ENCODE results near the gene ATG9A.
A peak's percentile ranks its signal among the peaks of the same experiment; 100 is the strongest.

Gene ATG9A

GRCh38 chr2:219214786-219215185, 14.7 kb downstream of the ATG9A start:
- no peak overlapping the region for H3K9ac ChIP-seq (ENCODE audit: low read length)
- H3K36me3 ChIP-seq (ENCODE audit: control insufficient read depth, insufficient read depth, low read length): peaks cover 11% of the 10 kb centered on the region

GRCh38 chr2:219214141-219214540, 15.3 kb downstream of the ATG9A start:
- Histone ChIP-seq H3K27ac (ENCODE audit: low read depth, low read length) (no peak overlapping the region), H3K4me3 (ENCODE audit: low read length) (no peak overlapping the region), H3K27me3 (ENCODE audit: control insufficient read depth, insufficient read depth, low read length) (no peaks in the 10 kb centered on the region), H3K36me3 (ENCODE audit: control insufficient read depth, insufficient read depth, low read length) (peaks cover 12% of the 10 kb centered on the region), H3K9ac (ENCODE audit: low read length) (no peak overlapping the region), H3K4me1 (ENCODE audit: control insufficient read depth, insufficient read depth, low read length) (peaks cover 4% of the 10 kb centered on the region)

More at GRCh38 chr2:219214786-219215185, 14.7 kb downstream of the ATG9A start:
- no peaks in the 10 kb centered on the region for H3K27me3 ChIP-seq (ENCODE audit: control insufficient read depth, insufficient read depth, low read length)
- H3K4me3 ChIP-seq (ENCODE audit: low read length): no peak overlapping the region
- H3K4me1 ChIP-seq (ENCODE audit: control insufficient read depth, insufficient read depth, low read length): peaks cover 11% of the 10 kb centered on the region
- H3K27ac ChIP-seq (ENCODE audit: low read depth, low read length): no peak overlapping the region

- H3K4me3 ChIP-seq (ENCODE audit: low read length): no peak overlapping the region
- no peak overlapping the region for H3K27ac ChIP-seq (ENCODE audit: low read depth, low read length)
- H3K36me3 ChIP-seq (ENCODE audit: control insufficient read depth, insufficient read depth, low read length): peaks cover 17% of the 10 kb centered on the region
- H3K9ac ChIP-seq (ENCODE audit: low read length): no peak overlapping the region
- H3K4me1 ChIP-seq (ENCODE audit: control insufficient read depth, insufficient read depth, low read length): peaks cover 3% of the 10 kb centered on the region
- no peaks in the 10 kb centered on the region for H3K27me3 ChIP-seq (ENCODE audit: control insufficient read depth, insufficient read depth, low read length)
Measured at GRCh38 chr2:219213486-219214071, 15.9 kb downstream of the ATG9A start.

GRCh38 chr2:219213026-219213415, 16.4 kb downstream of the ATG9A start:
- H3K27ac ChIP-seq (ENCODE audit: low read depth, low read length): no peak overlapping the region
- no peak overlapping the region for H3K4me3 ChIP-seq (ENCODE audit: low read length)
- no peaks in the 10 kb centered on the region for H3K27me3 ChIP-seq (ENCODE audit: control insufficient read depth, insufficient read depth, low read length)
- no peak overlapping the region for H3K9ac ChIP-seq (ENCODE audit: low read length)
- H3K4me1 ChIP-seq (ENCODE audit: control insufficient read depth, insufficient read depth, low read length): peaks cover 3% of the 10 kb centered on the region
- peaks cover 21% of the 10 kb centered on the region for H3K36me3 ChIP-seq (ENCODE audit: control insufficient read depth, insufficient read depth, low read length)

GRCh38 chr2:219210886-219211362, 18.5 kb downstream of the ATG9A start:
- Histone ChIP-seq H3K27me3 (ENCODE audit: control insufficient read depth, insufficient read depth, low read length) (no peaks in the 10 kb centered on the region), H3K9ac (ENCODE audit: low read length) (no peak overlapping the region), H3K4me3 (ENCODE audit: low read length) (no peak overlapping the region), H3K36me3 (ENCODE audit: control insufficient read depth, insufficient read depth, low read length) (peaks cover 21% of the 10 kb centered on the region), H3K4me1 (ENCODE audit: control insufficient read depth, insufficient read depth, low read length) (peaks cover 12% of the 10 kb centered on the region), H3K27ac (ENCODE audit: low read depth, low read length) (no peak overlapping the region)

- H3K36me3 ChIP-seq (ENCODE audit: control insufficient read depth, insufficient read depth, low read length): peaks cover 21% of the 10 kb centered on the region
- no peak overlapping the region for H3K27ac ChIP-seq (ENCODE audit: low read depth, low read length)
- no peak overlapping the region for H3K4me3 ChIP-seq (ENCODE audit: low read length)
- H3K27me3 ChIP-seq (ENCODE audit: control insufficient read depth, insufficient read depth, low read length): no peaks in the 10 kb centered on the region
- H3K9ac ChIP-seq (ENCODE audit: low read length): no peak overlapping the region
- peaks cover 12% of the 10 kb centered on the region for H3K4me1 ChIP-seq (ENCODE audit: control insufficient read depth, insufficient read depth, low read length)
Measured at GRCh38 chr2:219210196-219210885, 19.1 kb downstream of the ATG9A start.

GRCh38 chr2:219209236-219210195, 19.9 kb downstream of the ATG9A start:
- no peak overlapping the region for H3K9ac ChIP-seq (ENCODE audit: low read length)
- no peak overlapping the region for H3K27ac ChIP-seq (ENCODE audit: low read depth, low read length)
- H3K4me3 ChIP-seq (ENCODE audit: low read length): no peak overlapping the region
- H3K27me3 ChIP-seq (ENCODE audit: control insufficient read depth, insufficient read depth, low read length): no peaks in the 10 kb centered on the region
- H3K36me3 ChIP-seq (ENCODE audit: control insufficient read depth, insufficient read depth, low read length): peaks cover 17% of the 10 kb centered on the region
- H3K4me1 ChIP-seq (ENCODE audit: control insufficient read depth, insufficient read depth, low read length): peaks cover 12% of the 10 kb centered on the region

- Histone ChIP-seq H3K27me3 (ENCODE audit: control insufficient read depth, insufficient read depth, low read length) (no peaks in the 10 kb centered on the region), H3K36me3 (ENCODE audit: control insufficient read depth, insufficient read depth, low read length) (peaks cover 11% of the 10 kb centered on the region), H3K27ac (ENCODE audit: low read depth, low read length) (no peak overlapping the region), H3K4me1 (ENCODE audit: control insufficient read depth, insufficient read depth, low read length) (peaks cover 12% of the 10 kb centered on the region), H3K4me3 (ENCODE audit: low read length) (peak overlapping the region; percentile 63), H3K9ac (ENCODE audit: low read length) (no peak overlapping the region)
Measured at GRCh38 chr2:219207884-219208740, 21.3 kb downstream of the ATG9A start.

- Histone ChIP-seq H3K4me3 (ENCODE audit: low read length) (peak overlapping the region; percentile 63), H3K4me1 (ENCODE audit: control insufficient read depth, insufficient read depth, low read length) (peaks cover 12% of the 10 kb centered on the region), H3K9ac (ENCODE audit: low read length) (peak overlapping the region; percentile 19), H3K27ac (ENCODE audit: low read depth, low read length) (peak overlapping the region; percentile 95), H3K27me3 (ENCODE audit: control insufficient read depth, insufficient read depth, low read length) (no peaks in the 10 kb centered on the region), H3K36me3 (ENCODE audit: control insufficient read depth, insufficient read depth, low read length) (peaks cover 11% of the 10 kb centered on the region)
Measured at GRCh38 chr2:219207134-219207883, 22.1 kb downstream of the ATG9A start.

GRCh38 chr2:219206328-219207133, 22.9 kb downstream of the ATG9A start, which contains the start of gene ZFAND2B:
Gene ZFAND2B, plus strand, starts transcription at chr2:219206782. Its CDS starts 206 bp downstream, at chr2:219206988.
- H3K36me3 ChIP-seq (ENCODE audit: control insufficient read depth, insufficient read depth, low read length): peaks cover 11% of the 10 kb centered on the region
- peak within 1 kb of the TSS; percentile 85 for H3K4me3 ChIP-seq (ENCODE audit: low read length)
- H3K27me3 ChIP-seq (ENCODE audit: control insufficient read depth, insufficient read depth, low read length): no peaks in the 10 kb centered on the region
- H3K27ac ChIP-seq (ENCODE audit: low read depth, low read length): peak within 1 kb of the TSS; percentile 95
- peak within 1 kb of the TSS; percentile 98 for H3K9ac ChIP-seq (ENCODE audit: low read length)
- peaks cover 12% of the 10 kb centered on the region for H3K4me1 ChIP-seq (ENCODE audit: control insufficient read depth, insufficient read depth, low read length)
